NB4 (cell line): ENCODE results near the gene MPO.

Source experiments
- DNase-seq: peaks from one replicate; pipeline ENCODE4 v3.0.0; 2010; ENCODE audit warnings: low read depth
- H3K4me3 ChIP-seq: one replicate; pipeline ENCODE4 v1.5.1; 2011; ENCODE audit warnings: mild to moderate bottlenecking, low read depth, low read length, moderate library complexity
- CTCF ChIP-seq: IDR thresholded peaks from one replicate; pipeline ENCODE4 v1.5.1; 2012; ENCODE audit warnings: low read depth, low read length
- MYC ChIP-seq: IDR thresholded peaks from 2 replicates; pipeline ENCODE4 v1.6.1; 2011; ENCODE audit warnings: low read depth, low read length
- POLR2A ChIP-seq: IDR thresholded peaks from 2 replicates; pipeline ENCODE4 v1.6.1; 2011; ENCODE audit warnings: mild to moderate bottlenecking; ENCODE audit not compliant: insufficient read length; ENCODE audit errors: extremely low read depth
- TF ChIP-seq, protein P1 (sequence below): IDR thresholded peaks from 2 replicates; pipeline ENCODE4 v1.6.1; 2011; ENCODE audit warnings: low read depth, low read length

MPO gene

GRCh38 chr17:58263773-58264172, 17.0 kb downstream of the MPO start:
- H3K4me3 ChIP-seq, result no peak overlapping the region
- no peak for DNase-seq
- TF ChIP-seq CTCF (no peak), POLR2A (peak; percentile 25)

DNA sequence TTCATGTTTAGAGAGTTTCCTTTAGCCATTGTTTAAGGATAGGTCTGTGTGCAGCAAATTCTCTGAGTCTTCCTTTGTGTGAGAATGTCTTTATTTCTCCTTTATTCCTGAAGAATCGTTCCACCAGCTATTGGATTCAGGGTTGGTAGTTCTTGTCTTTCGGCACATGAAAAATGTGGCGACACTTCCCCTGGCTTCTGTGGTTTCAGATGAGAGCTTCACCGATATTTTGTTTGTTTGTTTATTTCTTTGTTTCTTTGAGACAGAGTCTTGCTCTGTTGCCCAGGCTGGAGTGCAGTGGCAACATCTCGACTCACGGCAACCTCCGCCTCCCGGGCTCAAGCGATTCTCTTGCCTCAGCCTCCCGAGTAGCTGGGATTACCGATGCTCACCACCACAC, 18.6 kb downstream of the MPO start:
- no peak for DNase-seq
- no peak overlapping the region for H3K4me3 ChIP-seq
- TF ChIP-seq, protein P1, sequence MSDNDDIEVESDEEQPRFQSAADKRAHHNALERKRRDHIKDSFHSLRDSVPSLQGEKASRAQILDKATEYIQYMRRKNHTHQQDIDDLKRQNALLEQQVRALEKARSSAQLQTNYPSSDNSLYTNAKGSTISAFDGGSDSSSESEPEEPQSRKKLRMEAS, result no peak
- TF ChIP-seq POLR2A (no peak), CTCF (no peak), MYC (no peak)

GRCh38 chr17:58254803-58255202, 25.9 kb downstream of the MPO start:
- no peak overlapping the region for H3K4me3 ChIP-seq
- TF ChIP-seq CTCF, result peak; percentile 3
- no peak for TF ChIP-seq POLR2A
- DNase-seq, result no peak

GRCh38 chr17:58253082-58253481, 27.7 kb downstream of the MPO start:
- TF ChIP-seq, protein P1, result no peak
- TF ChIP-seq CTCF, result no peak
- no peak for TF ChIP-seq POLR2A
- no peak for TF ChIP-seq MYC
- no peak overlapping the region for H3K4me3 ChIP-seq
- no peak for DNase-seq

GRCh38 chr17:58252141-58252540, 28.6 kb downstream of the MPO start:
- no peak overlapping the region for H3K4me3 ChIP-seq
- DNase-seq, result no peak
- TF ChIP-seq POLR2A (no peak), CTCF (no peak), MYC (no peak)
- TF ChIP-seq, protein P1, result no peak

GRCh38 chr17:58250344-58251011, 30.3 kb downstream of the MPO start:
- TF ChIP-seq MYC (no peak), POLR2A (no peak), CTCF (no peak)
- TF ChIP-seq, protein P1, result no peak
- no peak for DNase-seq
- no peak overlapping the region for H3K4me3 ChIP-seq
